Fibroblast of pulmonary artery (primary cell): ENCODE data around the gene BUD31.
"Not testable (repeated sequence)": the region's sequence is repeated elsewhere in the genome, so short reads cannot be mapped to it uniquely, and the experiment has no call there.

ENCODE experiments used
- DNase-seq: peaks from one replicate; pipeline ENCODE4 v3.0.0-alpha.2; 2010; ENCODE audit warnings: low read depth
- H3K4me3 ChIP-seq: replicated peaks from 2 replicates; pipeline ENCODE4 v1.5.1; 2011; ENCODE audit warnings: low read depth, mild to moderate bottlenecking, control low read depth, low read length, moderate library complexity
- CTCF ChIP-seq: IDR thresholded peaks from 2 replicates; pipeline ENCODE4 v1.5.1; 2011; ENCODE audit warnings: mild to moderate bottlenecking, control low read depth, low read length, inconsistent platforms; ENCODE audit errors: missing control alignments

The BUD31 gene

GRCh38 chr7:99409806-99410205 lies 1.0 kb downstream of the BUD31 start:
- peak overlapping the region; percentile 100 for H3K4me3 ChIP-seq
- DNase-seq = no peak
- no peak for TF ChIP-seq CTCF

GRCh38 chr7:99410635-99411034 lies 1.9 kb downstream of the BUD31 start:
- DNase-seq = no peak
- TF ChIP-seq CTCF = no peak
- no peak overlapping the region for H3K4me3 ChIP-seq

- DNase-seq = peak; percentile 78
- not testable (repeated sequence) for H3K4me3 ChIP-seq
- peak; percentile 60 for TF ChIP-seq CTCF
Measured at GRCh38 chr7:99415513-99416127, 6.9 kb downstream of the BUD31 start.

- no peak for TF ChIP-seq CTCF
- no peak for DNase-seq
- no peak overlapping the region for H3K4me3 ChIP-seq
Measured at GRCh38 chr7:99418260-99418659, 9.5 kb downstream of the BUD31 start.

GRCh38 chr7:99419323-99420021 lies 10.7 kb downstream of the BUD31 start:
- H3K4me3 ChIP-seq = no peak overlapping the region
- no peak for DNase-seq
- no peak for TF ChIP-seq CTCF

- H3K4me3 ChIP-seq = no peak overlapping the region
- TF ChIP-seq CTCF = no peak
- DNase-seq = no peak
Measured at GRCh38 chr7:99420213-99420612, 11.4 kb downstream of the BUD31 start.

GRCh38 chr7:99420986-99421385 lies 12.2 kb downstream of the BUD31 start:
- no peak overlapping the region for H3K4me3 ChIP-seq
- no peak for DNase-seq
- no peak for TF ChIP-seq CTCF
